Loucy (cell line): ENCODE data around the gene PPFIA1.

Experiments used
- CTCF ChIP-seq: fragments of 200-600 bp; sonication (generic); conservative IDR thresholded peaks from 2 replicates; pipeline ENCODE4 v1.5.1; 2014; ENCODE audit warnings: mild to moderate bottlenecking, antibody characterized with exemption, low read length
- EZH2phosphoT487 ChIP-seq: fragments of 200-600 bp; IDR thresholded peaks from 2 replicates; pipeline ENCODE4 v1.6.1; 2018; ENCODE audit warnings: antibody characterized with exemption, mild to moderate bottlenecking, moderate library complexity, borderline replicate concordance

GRCh38 chr11:70220920-70221319, 49.6 kb upstream of the PPFIA1 start:
- TF ChIP-seq CTCF (no peak), EZH2phosphoT487 (no peak)
